NCI-H2171 treated with DMSO at 0.1 percent for 48 hours (cell line): ENCODE data around the gene ATP8A1.

ENCODE experiments used
- DNase-seq: peaks from one replicate; lab custom pipeline; 2025; lab: John Stamatoyannopoulos, UW

The ATP8A1 gene

DNA sequence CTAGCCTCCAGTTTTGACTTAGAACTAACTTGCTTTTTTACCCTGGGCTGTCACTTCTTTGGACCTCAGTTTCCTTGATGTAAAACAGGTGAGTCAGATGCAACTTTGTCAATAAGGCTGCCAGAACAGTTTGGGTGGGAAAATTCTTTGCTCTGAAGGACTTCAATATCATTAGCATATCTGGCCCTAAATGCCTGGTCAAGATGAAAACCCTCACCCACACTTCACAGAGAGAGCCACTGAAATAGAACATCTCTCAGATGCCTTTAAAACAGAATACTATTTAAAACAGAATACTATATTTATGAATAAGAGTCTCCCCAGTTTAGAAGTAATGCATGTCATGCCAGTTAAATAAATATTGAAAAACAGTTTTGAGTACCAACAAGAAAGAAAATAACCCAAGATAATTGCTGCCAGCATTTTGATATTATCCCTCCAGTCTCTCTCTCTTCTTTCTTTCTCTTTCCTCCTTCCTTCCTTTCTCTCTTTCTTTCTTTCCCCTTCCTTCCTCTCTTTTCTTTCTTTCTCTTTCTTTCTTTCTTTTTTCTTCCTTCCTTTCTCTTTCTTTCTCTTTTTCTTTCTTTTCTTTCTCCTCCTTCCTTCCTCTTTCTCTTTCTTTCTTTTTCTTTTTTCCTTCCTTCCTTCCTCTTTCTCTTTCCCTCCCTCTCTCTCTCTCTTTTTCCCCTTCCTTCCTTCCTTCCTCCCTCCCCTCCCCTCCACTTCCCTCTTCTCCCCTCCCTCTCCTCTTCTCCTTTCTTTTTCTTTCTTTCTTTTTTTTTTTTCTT is 292.4 kb downstream of the ATP8A1 start:
- no peak for DNase-seq

GRCh38 chr4:42363614-42364013 is 293.3 kb downstream of the ATP8A1 start:
- no peak for DNase-seq

GRCh38 chr4:42362591-42362990 is 294.3 kb downstream of the ATP8A1 start:
- DNase-seq, result no peak

DNA sequence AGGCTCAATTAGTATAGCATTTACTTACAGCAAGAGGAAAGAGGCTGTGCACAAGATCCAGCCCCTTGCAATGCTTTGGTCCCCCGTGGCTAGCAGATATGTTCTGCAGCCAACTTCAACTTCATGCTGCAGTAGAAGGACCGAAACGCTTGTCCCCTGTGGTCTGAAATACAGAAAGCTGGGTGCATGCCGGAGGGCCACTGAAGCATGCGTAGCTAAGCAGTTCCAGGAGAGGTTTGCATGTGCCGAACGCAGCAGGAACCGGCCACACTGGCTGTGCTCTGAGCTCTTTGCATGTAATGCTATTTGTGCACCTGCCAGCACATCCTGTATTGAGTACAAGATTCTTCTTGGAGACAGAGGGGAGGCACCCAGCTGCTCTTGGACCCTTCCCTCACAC is 295.4 kb downstream of the ATP8A1 start:
- no peak for DNase-seq

DNA sequence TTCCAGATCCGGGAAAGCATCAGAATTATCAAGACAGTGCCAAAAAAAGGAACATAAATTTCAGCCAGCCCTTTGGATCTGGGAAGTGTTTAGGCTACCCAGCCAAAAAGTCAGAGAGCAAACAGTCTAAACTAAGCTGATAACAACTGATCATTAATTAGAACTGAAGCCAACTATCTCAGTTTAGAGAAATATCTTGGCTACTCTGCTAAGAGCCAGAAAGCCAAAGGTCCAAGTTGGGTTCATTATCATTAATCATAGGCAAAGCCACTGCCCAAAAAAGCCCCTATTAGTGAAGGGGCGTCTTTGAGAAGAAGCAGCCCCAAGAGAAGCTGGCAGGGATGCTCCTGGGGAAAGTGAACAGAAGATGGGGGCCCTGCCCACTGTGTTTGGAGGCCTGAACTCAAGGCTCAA is 296.6 kb downstream of the ATP8A1 start:
- no peak for DNase-seq

DNA sequence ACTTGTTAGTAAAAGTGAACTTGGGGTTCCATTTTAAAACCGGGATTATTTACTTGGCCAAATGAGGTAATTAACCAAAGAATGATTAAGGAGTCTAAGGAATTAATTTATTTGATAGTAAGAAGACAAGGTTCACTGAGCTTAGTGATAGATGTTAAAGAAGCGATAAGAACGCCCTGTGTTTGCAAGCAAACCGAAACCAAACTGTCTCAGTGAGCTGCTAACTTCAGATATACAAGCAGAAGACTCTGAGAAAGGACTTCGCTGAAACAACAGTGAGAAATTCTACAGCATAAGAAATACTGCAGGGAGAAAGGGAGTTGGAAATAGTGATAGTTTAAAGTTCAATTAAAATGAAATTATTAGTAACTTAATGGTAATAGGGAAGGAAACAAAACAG is 297.2 kb downstream of the ATP8A1 start:
- DNase-seq, result no peak
